ENCODE data around the gene TMEM208.
A peak's percentile ranks its signal among the peaks of the same experiment; 100 is the strongest.

TMEM208 gene

GRCh38 chr16:67260426-67261063 is 33.6 kb downstream of the TMEM208 start:
- TF ChIP-seq CTCF (conservative IDR thresholded peaks at IDR 0.05; ENCODE audit: low read depth, low read length), result peak; percentile 82
- H3K4me3 ChIP-seq (ENCODE audit: low read depth, low read length), result no peak overlapping the region
- peak; percentile 79 for DNase-seq (ENCODE audit: low read depth)

- no peak overlapping the region for H3K4me3 ChIP-seq (ENCODE audit: low read depth, low read length)
- no peak for TF ChIP-seq CTCF (conservative IDR thresholded peaks at IDR 0.05; ENCODE audit: low read depth, low read length)
- DNase-seq (ENCODE audit: low read depth), result no peak
Observed at GRCh38 chr16:67263201-67263600, 36.3 kb downstream of the TMEM208 start.

GRCh38 chr16:67264277-67264676 is 37.3 kb downstream of the TMEM208 start:
- DNase-seq (ENCODE audit: low read depth), result no peak
- peak; percentile 41 for TF ChIP-seq CTCF (conservative IDR thresholded peaks at IDR 0.05; ENCODE audit: low read depth, low read length)
- H3K4me3 ChIP-seq (ENCODE audit: low read depth, low read length), result no peak overlapping the region

- TF ChIP-seq CTCF (conservative IDR thresholded peaks at IDR 0.05; ENCODE audit: low read depth, low read length), result no peak
- H3K4me3 ChIP-seq (ENCODE audit: low read depth, low read length), result no peak overlapping the region
- DNase-seq (ENCODE audit: low read depth), result no peak
Observed at GRCh38 chr16:67264866-67265265, 37.9 kb downstream of the TMEM208 start.

- H3K4me3 ChIP-seq (ENCODE audit: low read depth, low read length), result no peak overlapping the region
- TF ChIP-seq CTCF (conservative IDR thresholded peaks at IDR 0.05; ENCODE audit: low read depth, low read length), result no peak
- no peak for DNase-seq (ENCODE audit: low read depth)
Observed at GRCh38 chr16:67265834-67266233, 38.9 kb downstream of the TMEM208 start.

GRCh38 chr16:67268136-67268579 is 41.2 kb downstream of the TMEM208 start:
- DNase-seq (ENCODE audit: low read depth), result peak; percentile 84
- H3K4me3 ChIP-seq (ENCODE audit: low read depth, low read length), result no peak overlapping the region
- TF ChIP-seq CTCF (conservative IDR thresholded peaks at IDR 0.05; ENCODE audit: low read depth, low read length), result no peak

GRCh38 chr16:67269766-67270165 is 42.8 kb downstream of the TMEM208 start:
- peak; percentile 49 for DNase-seq (ENCODE audit: low read depth)
- no peak for TF ChIP-seq CTCF (conservative IDR thresholded peaks at IDR 0.05; ENCODE audit: low read depth, low read length)
- H3K4me3 ChIP-seq (ENCODE audit: low read depth, low read length), result no peak overlapping the region

Data from choroid plexus epithelial cell (primary cell).